Suppressor macrophage treated with lipopolysaccharide for 1 hour (primary cell): ENCODE measurements around the gene TECPR2.

Experiments
- DNase-seq, 3 donors: peaks; one replicate each; pipeline ENCODE4 v3.0.0-alpha.2; 2020 to 2022

The TECPR2 gene

DNA sequence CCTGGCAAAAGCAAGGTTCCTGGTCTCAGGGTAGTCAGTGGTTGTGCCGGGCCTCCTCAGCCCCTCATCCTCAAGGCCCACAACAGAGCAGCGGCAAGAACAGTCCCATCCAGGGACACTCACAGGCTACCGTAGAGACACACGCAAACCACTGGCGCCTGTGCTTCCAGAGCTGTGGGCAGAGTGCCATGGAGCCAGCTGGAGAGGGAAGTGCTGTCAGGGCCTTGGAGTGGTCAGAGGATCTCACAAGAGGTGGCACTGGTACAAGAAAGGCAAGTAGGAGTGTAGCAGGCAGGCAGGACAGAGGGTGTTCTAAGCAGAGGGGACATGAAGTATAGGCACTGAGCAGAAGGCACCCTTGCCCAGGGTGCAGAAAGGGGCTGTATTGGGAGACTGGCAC is 112.2 kb downstream of the TECPR2 start:
- DNase-seq: no peak

DNA sequence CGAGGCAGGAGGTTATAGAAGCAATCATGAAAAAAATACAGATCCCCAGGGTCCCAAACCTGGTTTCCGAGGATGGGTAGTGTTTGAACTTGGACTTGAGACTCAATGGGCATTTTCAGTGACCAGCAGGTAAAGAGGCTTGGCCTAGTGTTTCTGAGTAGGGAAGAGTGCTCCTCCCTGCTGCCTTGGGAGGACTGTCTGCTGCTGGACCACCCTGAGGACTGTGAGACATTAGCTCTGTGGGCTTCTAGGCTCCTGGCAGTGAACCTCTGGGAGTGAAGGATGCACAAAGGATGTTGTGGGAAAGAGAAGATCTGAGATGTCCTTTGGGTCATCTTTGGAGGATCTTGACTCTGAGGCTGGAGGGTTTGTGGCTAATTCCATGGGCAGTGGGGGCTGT is 116.4 kb downstream of the TECPR2 start:
- DNase-seq: peak in 1 of 3 donors; percentile 11

DNA sequence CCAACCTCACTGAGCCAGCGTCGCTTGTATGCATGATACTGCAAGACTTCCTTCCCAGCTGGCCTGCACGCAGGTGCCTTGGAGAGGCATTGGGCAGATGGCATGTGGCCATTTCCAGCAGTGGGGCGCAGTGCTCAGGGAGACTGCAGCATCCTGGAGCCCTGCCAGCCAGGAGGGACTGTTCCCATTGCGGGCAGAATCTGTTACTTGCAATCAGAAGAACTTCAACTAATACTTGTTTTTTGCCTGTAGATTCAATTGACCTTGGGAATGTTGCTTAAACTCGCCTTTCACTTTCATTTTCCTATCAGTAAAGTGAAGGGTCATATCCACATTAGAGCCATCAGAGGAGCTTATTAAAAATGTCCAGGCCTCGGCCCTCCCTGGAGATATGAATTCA is 117.0 kb downstream of the TECPR2 start:
- peak in 1 of 3 donors; percentile 18 for DNase-seq

DNA sequence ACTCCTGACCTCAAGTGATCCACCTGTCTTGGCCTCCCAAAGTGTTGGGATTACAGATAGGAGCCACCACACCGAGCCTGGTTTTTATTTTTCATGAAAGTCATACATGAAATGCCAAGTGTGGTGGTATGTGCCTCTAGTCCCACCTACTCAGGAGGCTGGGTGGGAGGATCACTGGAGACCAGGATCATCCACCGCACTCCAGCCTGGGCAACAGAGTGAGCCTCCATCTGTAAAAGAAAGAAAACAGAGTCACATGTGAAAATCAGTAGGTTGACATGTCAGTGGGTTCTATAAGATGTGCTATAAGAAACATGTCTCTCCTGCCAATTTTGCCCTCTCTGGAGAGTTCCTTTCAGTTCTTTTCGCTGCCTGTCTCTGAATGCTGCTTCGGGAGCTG is 118.6 kb downstream of the TECPR2 start:
- no peak for DNase-seq

DNA sequence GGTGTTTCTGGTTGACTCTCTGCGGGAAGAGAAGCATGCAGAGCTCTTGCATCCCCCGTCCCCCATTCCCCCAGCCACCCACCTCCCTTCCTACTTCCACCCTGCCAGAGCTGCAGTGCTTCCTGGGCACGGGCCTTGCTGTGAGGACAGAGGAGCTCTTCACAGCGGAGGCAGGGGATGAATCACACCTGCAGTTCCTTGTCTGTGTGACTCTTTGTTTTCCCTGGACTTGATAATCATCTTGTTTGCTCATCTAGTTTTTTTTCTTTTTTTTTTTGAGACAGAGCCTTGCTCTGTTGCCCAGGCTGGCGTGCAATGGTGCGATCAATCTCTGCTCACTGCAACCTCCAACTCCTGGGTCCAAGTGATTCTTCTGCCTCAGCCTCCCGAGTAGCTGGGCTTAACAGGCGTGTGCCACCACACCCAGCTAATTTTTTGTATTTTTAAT is 119.1 kb downstream of the TECPR2 start:
- DNase-seq: no peak

GRCh38 chr14:102484316-102484715 is 121.6 kb downstream of the TECPR2 start:
- DNase-seq: no peak

GRCh38 chr14:102485693-102486512 is 123.2 kb downstream of the TECPR2 start:
- no peak for DNase-seq

- DNase-seq: no peak
Observed at GRCh38 chr14:102486513-102487203, 123.9 kb downstream of the TECPR2 start.

GRCh38 chr14:102487204-102487577 is 124.5 kb downstream of the TECPR2 start:
- DNase-seq: no peak

- no peak for DNase-seq
Observed at GRCh38 chr14:102490456-102490855, 127.7 kb downstream of the TECPR2 start.

- DNase-seq: no peak
Observed at GRCh38 chr14:102491366-102491765, 128.6 kb downstream of the TECPR2 start.

DNA sequence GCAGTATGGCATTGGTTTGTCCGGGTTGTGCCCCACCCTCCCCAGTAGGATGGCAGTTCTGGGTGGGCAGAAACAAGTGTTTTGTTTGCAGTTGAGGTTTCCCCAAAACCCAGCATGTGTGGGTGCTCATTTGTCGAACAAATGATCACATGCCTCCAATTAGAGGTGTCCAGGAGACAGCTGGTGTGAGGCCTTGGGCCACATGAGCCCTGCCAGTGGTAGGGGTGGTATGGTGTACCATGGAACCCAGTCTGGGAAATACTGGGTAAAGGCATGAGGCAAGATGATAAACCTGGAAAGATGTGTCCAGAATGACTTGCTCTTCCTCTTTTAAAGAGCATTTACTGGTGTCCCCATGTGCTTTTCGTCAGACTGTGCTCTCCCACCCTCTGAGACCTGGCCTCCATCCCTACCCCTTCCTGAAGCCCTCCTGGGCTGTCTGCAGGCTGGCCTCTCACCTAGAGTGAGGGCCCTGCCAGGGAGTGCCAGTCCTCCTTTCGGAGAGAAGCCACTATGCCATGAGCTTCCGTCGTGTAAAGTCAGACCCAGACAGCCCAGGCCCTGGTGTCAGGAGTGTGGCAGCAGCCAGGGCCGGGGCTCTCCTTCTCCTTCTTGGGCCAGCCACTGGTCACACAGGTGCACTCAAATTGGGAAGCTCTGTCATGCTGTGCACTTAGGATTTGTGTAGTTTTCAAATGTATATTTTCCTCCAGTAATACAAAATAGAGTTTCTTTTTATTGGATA is 129.2 kb downstream of the TECPR2 start:
- no peak for DNase-seq

DNA sequence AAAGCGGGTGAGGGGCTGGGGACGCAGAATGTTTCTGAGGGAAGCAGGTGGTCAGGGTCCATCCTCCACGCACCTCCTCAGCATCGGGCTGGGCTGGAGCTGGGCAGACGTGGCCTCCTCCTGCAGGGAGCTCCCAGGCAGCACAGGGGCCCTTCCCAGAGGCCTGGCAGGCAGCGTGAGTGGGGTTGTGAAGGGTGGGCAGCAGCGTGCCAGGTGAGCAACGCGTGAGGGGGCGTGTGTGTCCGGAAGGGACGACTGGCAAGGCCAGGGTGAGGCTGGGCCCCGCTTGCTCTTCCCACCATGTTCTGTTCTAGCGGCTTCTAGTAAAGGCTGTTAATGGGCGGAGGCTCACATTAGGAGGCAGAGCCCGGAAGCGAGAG is 129.8 kb downstream of the TECPR2 start:
- no peak for DNase-seq

DNA sequence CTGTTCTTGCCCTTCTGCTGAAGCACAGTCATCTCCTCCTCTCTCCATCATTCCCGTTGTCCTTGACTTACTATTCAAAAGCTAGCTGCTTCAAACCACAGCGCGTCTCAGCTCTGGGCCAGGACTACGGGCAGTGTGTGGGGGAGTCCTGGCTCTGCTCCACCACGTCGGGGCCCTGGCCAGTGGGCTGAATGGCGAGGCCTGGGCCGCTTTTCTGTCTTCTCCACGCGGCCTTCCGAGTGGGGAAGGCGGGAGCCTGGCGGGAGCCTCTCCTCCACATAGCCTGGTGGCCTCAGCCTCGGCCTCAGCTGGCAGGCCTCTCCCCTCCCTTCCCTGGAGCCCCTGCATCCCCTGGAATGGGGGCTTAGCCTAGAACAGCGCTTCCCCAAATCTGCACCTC is 130.4 kb downstream of the TECPR2 start:
- no peak for DNase-seq

DNA sequence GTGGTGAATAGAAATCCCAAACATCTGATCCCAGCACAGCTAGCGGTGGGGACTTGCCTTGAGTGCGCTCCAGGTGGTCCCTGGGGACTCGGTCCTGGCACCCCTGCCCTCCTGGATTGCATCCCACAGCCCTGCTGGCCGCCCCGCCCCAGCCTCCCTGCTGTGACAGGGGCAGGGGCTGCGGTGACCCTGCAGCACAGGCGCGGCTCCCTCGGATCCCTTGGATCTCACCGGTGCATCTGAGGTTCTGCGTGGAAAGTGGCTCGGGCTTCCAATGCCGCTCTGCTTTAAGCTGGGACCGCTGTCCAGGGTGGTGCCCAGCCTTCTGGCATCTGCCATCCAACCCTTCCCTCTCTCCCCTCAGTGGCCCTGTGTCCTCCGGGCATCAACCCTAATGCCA is 130.8 kb downstream of the TECPR2 start:
- no peak for DNase-seq

DNA sequence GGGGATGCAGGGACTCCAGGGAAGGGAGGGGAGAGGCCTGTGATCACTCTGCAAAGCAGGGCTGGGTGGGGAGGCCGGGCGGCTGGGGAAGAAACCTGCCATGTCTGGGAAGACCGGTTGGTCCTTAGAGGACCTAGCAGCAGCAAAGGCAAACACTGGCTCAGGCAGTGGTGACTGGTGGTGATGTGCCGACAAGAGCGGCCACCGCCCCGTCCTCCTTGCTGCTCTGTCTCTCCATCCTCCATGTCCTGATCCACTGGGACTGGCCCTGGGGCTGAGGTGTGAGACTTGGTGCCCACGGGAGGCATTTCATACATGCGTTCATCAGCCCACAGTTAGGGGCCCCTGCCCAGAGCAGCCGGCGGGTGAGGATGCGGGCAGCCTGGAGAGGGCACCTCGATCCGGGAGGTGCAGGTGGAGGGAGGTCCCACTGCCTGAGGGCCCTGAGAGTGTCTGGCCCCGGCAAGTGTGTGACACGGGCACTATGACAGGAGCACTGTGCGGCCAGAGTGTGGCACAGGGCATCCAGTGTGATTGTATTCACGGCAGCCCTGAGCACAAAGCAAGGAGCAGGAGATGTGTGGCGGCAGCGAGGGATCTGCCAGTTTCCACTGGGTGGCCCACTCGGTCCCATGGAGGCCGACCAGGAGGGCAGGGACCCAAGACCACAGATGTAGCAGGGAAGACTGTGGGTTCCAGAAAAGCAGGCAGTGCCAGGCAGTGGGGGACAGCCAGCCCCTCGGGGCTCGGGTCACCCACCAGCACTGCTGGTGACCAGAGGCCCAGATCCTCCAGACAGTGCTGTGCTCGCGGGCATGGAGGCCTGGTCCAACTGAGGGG is 133.0 kb downstream of the TECPR2 start:
- no peak for DNase-seq

DNA sequence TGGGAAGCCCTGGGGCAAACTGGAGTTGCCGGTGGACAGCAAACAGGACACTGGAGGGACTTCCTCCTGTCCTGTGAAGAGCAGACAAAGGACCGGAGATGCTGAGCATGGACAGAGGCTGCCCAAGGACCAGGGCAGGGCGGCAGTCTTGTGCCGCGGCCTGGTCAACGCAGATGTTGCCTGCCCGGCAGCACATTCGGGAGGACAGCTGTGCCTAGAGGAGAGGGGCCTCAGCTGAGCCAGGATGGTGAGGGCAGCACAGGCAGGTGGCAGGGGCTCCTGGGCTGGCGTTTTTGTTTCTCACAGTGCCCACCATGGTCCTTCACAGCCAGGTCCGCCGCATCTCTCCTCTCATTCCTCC is 133.6 kb downstream of the TECPR2 start:
- no peak for DNase-seq

GRCh38 chr14:102496958-102497744 is 134.4 kb downstream of the TECPR2 start:
- no peak for DNase-seq

- no peak for DNase-seq
Observed at GRCh38 chr14:102497998-102498677, 135.4 kb downstream of the TECPR2 start.

GRCh38 chr14:102498678-102499265 is 136.0 kb downstream of the TECPR2 start:
- DNase-seq: no peak
